ENCODE results near the gene GNAZ.

GNAZ gene

GRCh38 chr22:23164091-23164490 is 93.8 kb downstream of the GNAZ start:
- Histone ChIP-seq H3K27ac (ENCODE audit: low read depth, low read length) (no peak overlapping the region), H3K14ac (ENCODE audit: low read length) (no peak overlapping the region), H4K12ac (ENCODE audit: low read depth, low read length) (no peak overlapping the region), H3K79me2 (ENCODE audit: control insufficient read depth, insufficient read depth, low read length, poor library complexity) (no peaks in the 10 kb centered on the region), H3K27me3 (ENCODE audit: insufficient read depth, low read length) (no peaks in the 10 kb centered on the region), H2AK5ac (ENCODE audit: low read length) (no peak overlapping the region), H2BK120ac (ENCODE audit: insufficient read depth, low read length, poor library complexity) (no peak overlapping the region), H4K8ac (ENCODE audit: low read depth, low read length) (no peak overlapping the region), H3K79me1 (ENCODE audit: low read length) (no peaks in the 10 kb centered on the region), H3K9me3 (ENCODE audit: insufficient read depth, low read depth, low read length) (peaks cover 2% of the 10 kb centered on the region), H3K4me1 (ENCODE audit: control insufficient read depth in 1 of 2, insufficient read depth in 2 of 2, low read length in 2 of 2) (no peaks in the 10 kb centered on the region), H3K9ac (ENCODE audit: low read length) (no peak overlapping the region), H3K4ac (ENCODE audit: low read depth, low read length) (no peak overlapping the region), H3K36me3 (ENCODE audit: control insufficient read depth in 1 of 2, insufficient read depth in 2 of 2, low read length in 2 of 2) (no peaks in the 10 kb centered on the region), H3K4me2 (ENCODE audit: low read length) (no peak overlapping the region), H2BK5ac (ENCODE audit: low read depth, low read length, poor library complexity) (no peak overlapping the region), H3K18ac (ENCODE audit: low read length) (no peak overlapping the region), H4K91ac (ENCODE audit: low read depth, low read length) (no peak overlapping the region), H2BK12ac (ENCODE audit: low read length) (no peak overlapping the region), H3K4me3 (ENCODE audit: low read depth, low read length) (no peak overlapping the region), H2AFZ (ENCODE audit: insufficient read depth, low read length, poor library complexity) (no peak overlapping the region), H3K23ac (ENCODE audit: low read length) (no peak overlapping the region)
- WGBS (ENCODE audit: extremely low coverage, insufficient coverage, insufficient read length): no CpG with 5 or more reads among the region's 11 CpGs
- no peak for DNase-seq

GRCh38 chr22:23166042-23166831 is 95.9 kb downstream of the GNAZ start:
- H3K18ac ChIP-seq (ENCODE audit: low read length): no peak overlapping the region
- H2BK120ac ChIP-seq (ENCODE audit: insufficient read depth, low read length, poor library complexity): no peak overlapping the region
- WGBS (ENCODE audit: extremely low coverage, insufficient coverage, insufficient read length): no CpG with 5 or more reads among the region's 6 CpGs
- H3K4me3 ChIP-seq (ENCODE audit: low read depth, low read length): no peak overlapping the region
- H3K23ac ChIP-seq (ENCODE audit: low read length): no peak overlapping the region
- H2AFZ ChIP-seq (ENCODE audit: insufficient read depth, low read length, poor library complexity): no peak overlapping the region
- no peak overlapping the region for H3K27ac ChIP-seq (ENCODE audit: low read depth, low read length)
- H2AK5ac ChIP-seq (ENCODE audit: low read length): no peak overlapping the region
- no peak overlapping the region for H2BK12ac ChIP-seq (ENCODE audit: low read length)
- H3K9ac ChIP-seq (ENCODE audit: low read length): peak overlapping the region; percentile 3
- no peak overlapping the region for H3K4me2 ChIP-seq (ENCODE audit: low read length)
- H2BK5ac ChIP-seq (ENCODE audit: low read depth, low read length, poor library complexity): no peak overlapping the region
- H3K4me1 ChIP-seq (ENCODE audit: control insufficient read depth in 1 of 2, insufficient read depth in 2 of 2, low read length in 2 of 2): no peaks in the 10 kb centered on the region
- no peaks in the 10 kb centered on the region for H3K79me1 ChIP-seq (ENCODE audit: low read length)
- no peaks in the 10 kb centered on the region for H3K36me3 ChIP-seq (ENCODE audit: control insufficient read depth in 1 of 2, insufficient read depth in 2 of 2, low read length in 2 of 2)
- no peak overlapping the region for H4K8ac ChIP-seq (ENCODE audit: low read depth, low read length)
- H4K91ac ChIP-seq (ENCODE audit: low read depth, low read length): no peak overlapping the region
- H4K12ac ChIP-seq (ENCODE audit: low read depth, low read length): no peak overlapping the region
- H3K4ac ChIP-seq (ENCODE audit: low read depth, low read length): no peak overlapping the region
- DNase-seq: no peak
- H3K27me3 ChIP-seq (ENCODE audit: insufficient read depth, low read length): no peaks in the 10 kb centered on the region
- no peaks in the 10 kb centered on the region for H3K9me3 ChIP-seq (ENCODE audit: insufficient read depth, low read depth, low read length)
- no peak overlapping the region for H3K14ac ChIP-seq (ENCODE audit: low read length)
- no peaks in the 10 kb centered on the region for H3K79me2 ChIP-seq (ENCODE audit: control insufficient read depth, insufficient read depth, low read length, poor library complexity)

- no peak overlapping the region for H3K4me3 ChIP-seq (ENCODE audit: low read depth, low read length)
- no peak overlapping the region for H3K14ac ChIP-seq (ENCODE audit: low read length)
- H3K27ac ChIP-seq (ENCODE audit: low read depth, low read length): no peak overlapping the region
- H3K79me2 ChIP-seq (ENCODE audit: control insufficient read depth, insufficient read depth, low read length, poor library complexity): no peaks in the 10 kb centered on the region
- H2AFZ ChIP-seq (ENCODE audit: insufficient read depth, low read length, poor library complexity): no peak overlapping the region
- no peak overlapping the region for H4K8ac ChIP-seq (ENCODE audit: low read depth, low read length)
- no peak overlapping the region for H3K4ac ChIP-seq (ENCODE audit: low read depth, low read length)
- H3K9ac ChIP-seq (ENCODE audit: low read length): no peak overlapping the region
- H4K12ac ChIP-seq (ENCODE audit: low read depth, low read length): no peak overlapping the region
- DNase-seq: no peak
- H3K18ac ChIP-seq (ENCODE audit: low read length): no peak overlapping the region
- no peaks in the 10 kb centered on the region for H3K9me3 ChIP-seq (ENCODE audit: insufficient read depth, low read depth, low read length)
- no peaks in the 10 kb centered on the region for H3K4me1 ChIP-seq (ENCODE audit: control insufficient read depth in 1 of 2, insufficient read depth in 2 of 2, low read length in 2 of 2)
- H2BK5ac ChIP-seq (ENCODE audit: low read depth, low read length, poor library complexity): no peak overlapping the region
- H3K79me1 ChIP-seq (ENCODE audit: low read length): no peaks in the 10 kb centered on the region
- no peaks in the 10 kb centered on the region for H3K27me3 ChIP-seq (ENCODE audit: insufficient read depth, low read length)
- H2AK5ac ChIP-seq (ENCODE audit: low read length): no peak overlapping the region
- H3K36me3 ChIP-seq (ENCODE audit: control insufficient read depth in 1 of 2, insufficient read depth in 2 of 2, low read length in 2 of 2): no peaks in the 10 kb centered on the region
- WGBS (ENCODE audit: extremely low coverage, insufficient coverage, insufficient read length): no CpG with 5 or more reads among the region's 10 CpGs
- no peak overlapping the region for H2BK120ac ChIP-seq (ENCODE audit: insufficient read depth, low read length, poor library complexity)
- no peak overlapping the region for H4K91ac ChIP-seq (ENCODE audit: low read depth, low read length)
- no peak overlapping the region for H3K4me2 ChIP-seq (ENCODE audit: low read length)
- H3K23ac ChIP-seq (ENCODE audit: low read length): no peak overlapping the region
- no peak overlapping the region for H2BK12ac ChIP-seq (ENCODE audit: low read length)
Observed at GRCh38 chr22:23166841-23167616, 96.7 kb downstream of the GNAZ start.

- Histone ChIP-seq H3K27ac (ENCODE audit: low read depth, low read length) (no peak overlapping the region), H3K9ac (ENCODE audit: low read length) (no peak overlapping the region), H3K9me3 (ENCODE audit: insufficient read depth, low read depth, low read length) (no peaks in the 10 kb centered on the region), H3K4ac (ENCODE audit: low read depth, low read length) (no peak overlapping the region), H2BK120ac (ENCODE audit: insufficient read depth, low read length, poor library complexity) (no peak overlapping the region), H3K79me1 (ENCODE audit: low read length) (no peaks in the 10 kb centered on the region), H3K4me3 (ENCODE audit: low read depth, low read length) (no peak overlapping the region), H4K12ac (ENCODE audit: low read depth, low read length) (no peak overlapping the region), H4K91ac (ENCODE audit: low read depth, low read length) (no peak overlapping the region), H2AFZ (ENCODE audit: insufficient read depth, low read length, poor library complexity) (no peak overlapping the region), H2BK5ac (ENCODE audit: low read depth, low read length, poor library complexity) (no peak overlapping the region), H2AK5ac (ENCODE audit: low read length) (no peak overlapping the region), H3K79me2 (ENCODE audit: control insufficient read depth, insufficient read depth, low read length, poor library complexity) (no peaks in the 10 kb centered on the region), H3K4me2 (ENCODE audit: low read length) (no peak overlapping the region), H3K4me1 (ENCODE audit: control insufficient read depth in 1 of 2, insufficient read depth in 2 of 2, low read length in 2 of 2) (no peaks in the 10 kb centered on the region), H3K36me3 (ENCODE audit: control insufficient read depth in 1 of 2, insufficient read depth in 2 of 2, low read length in 2 of 2) (no peaks in the 10 kb centered on the region), H3K14ac (ENCODE audit: low read length) (no peak overlapping the region), H3K27me3 (ENCODE audit: insufficient read depth, low read length) (no peaks in the 10 kb centered on the region), H3K23ac (ENCODE audit: low read length) (no peak overlapping the region), H4K8ac (ENCODE audit: low read depth, low read length) (no peak overlapping the region), H3K18ac (ENCODE audit: low read length) (no peak overlapping the region), H2BK12ac (ENCODE audit: low read length) (no peak overlapping the region)
- DNase-seq: no peak
- whole genome bisulfite sequencing (ENCODE audit: extremely low coverage, insufficient coverage, insufficient read length): no CpG with 5 or more reads among the region's 9 CpGs
Observed at GRCh38 chr22:23168391-23169042, 98.2 kb downstream of the GNAZ start.
